ENCODE measurements around the gene POU6F1.
A peak's percentile ranks its signal among the peaks of the same experiment; 100 is the strongest.

The POU6F1 gene

DNA sequence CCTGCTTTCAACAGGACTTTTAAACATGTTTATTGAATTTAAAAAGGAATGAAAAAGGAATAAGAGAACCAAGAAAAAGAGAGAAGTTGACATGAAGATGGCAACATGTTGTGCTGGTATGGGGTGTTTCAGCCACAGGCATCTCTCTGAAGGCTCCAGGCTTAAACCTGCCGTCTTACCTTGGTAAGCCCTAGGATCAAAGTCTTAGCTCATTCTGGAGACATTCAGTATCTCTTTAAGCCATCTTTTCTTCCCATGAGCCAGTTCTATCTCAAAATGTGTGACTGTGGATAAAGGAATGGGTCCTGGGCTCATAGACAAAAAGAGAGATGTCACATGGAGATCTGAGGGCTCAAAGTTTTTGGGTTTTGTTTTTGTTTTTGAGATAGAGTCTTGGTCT lies 43.4 kb downstream of the POU6F1 start:
- DNase-seq (ENCODE audit: extremely low spot score, insufficient read length, low read depth) (no peak), FAIRE-seq (no peak)

DNA sequence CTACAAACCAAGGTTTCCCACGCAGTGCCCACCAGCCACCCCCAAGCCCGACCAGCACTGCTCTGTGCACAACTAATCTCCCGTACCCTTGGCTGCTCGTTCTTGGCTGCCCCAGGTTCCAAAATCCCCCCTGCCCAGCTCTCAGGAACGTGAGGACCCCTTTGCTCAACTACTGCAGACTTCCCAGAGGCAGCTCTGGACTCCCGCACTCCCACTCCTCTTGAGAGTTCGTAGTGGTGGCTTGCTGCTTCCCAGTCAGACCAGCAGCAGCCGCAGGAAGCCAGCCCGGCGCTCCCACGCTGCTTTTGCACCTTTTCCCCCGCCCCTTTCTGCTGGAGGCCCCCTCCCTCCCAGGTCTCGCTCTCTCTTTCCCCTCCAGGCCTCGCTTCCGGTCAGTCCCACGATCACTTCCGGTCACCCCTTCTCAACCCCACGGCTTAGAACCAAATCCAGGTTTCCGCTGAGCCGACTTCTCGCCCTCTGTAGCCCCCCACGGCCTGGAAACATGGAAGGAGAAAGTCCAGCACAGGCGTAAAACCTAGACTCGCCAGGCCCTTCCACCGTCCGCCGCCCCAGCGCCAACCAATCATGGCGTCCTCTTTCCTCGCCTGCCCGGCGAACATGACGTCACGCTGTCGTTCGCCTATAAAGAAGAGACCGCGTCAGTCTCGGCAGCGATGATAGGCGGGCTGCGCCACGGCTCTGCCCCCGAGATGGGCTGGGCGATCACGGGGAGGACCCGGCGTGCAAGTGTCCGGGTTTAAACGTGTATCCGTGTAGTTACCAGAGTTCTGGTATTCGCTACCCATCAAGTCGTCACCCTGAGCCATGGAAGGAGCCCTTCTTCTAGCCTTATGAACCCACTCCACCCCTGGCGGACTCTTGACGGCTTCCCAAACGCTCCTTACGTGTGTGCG lies 45.1 kb downstream of the POU6F1 start, which contains the start of gene TFCP2:
TFCP2 (minus strand) TSS at position 621 of the 917 bp plus-strand sequence. CDS start 713 bp downstream, outside the sequence.
- peak; percentile 93 for FAIRE-seq

DNA sequence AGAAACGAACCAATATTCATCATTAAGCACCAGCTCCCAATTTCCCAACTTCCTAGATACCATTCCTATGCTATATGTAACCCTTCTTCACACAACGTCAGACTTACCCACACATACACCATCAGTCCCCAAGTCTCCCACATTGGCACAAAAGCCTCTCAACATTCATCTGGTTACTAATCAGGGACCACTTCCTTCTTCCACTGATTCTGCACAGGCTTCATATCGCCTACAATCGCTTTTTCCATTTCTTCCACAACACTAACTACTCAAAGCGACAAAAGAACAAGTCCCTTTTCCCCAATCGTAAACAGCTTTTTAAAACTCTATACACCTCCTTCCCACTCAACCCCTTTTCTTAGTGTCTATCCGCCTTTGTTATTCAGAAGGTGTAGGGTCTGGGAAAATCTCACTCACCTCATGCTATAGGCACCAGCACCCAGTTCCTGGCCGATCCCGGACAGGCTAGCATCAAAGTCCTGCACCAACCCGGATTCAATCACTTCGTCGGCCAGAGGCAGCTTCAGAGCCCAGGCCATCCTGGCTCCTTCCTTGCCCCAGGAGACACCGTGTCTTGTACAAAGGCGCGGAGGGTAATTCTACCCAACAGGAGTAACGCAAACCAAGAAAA lies 45.9 kb downstream of the POU6F1 start:
- DNase-seq (ENCODE audit: extremely low spot score, insufficient read length, low read depth) (no peak), FAIRE-seq (no peak)

More for the DNA sequence above, 45.1 kb downstream of the POU6F1 start, which contains the start of gene TFCP2:
- DNase-seq (ENCODE audit: extremely low spot score, insufficient read length, low read depth) = peak; percentile 90

DNA sequence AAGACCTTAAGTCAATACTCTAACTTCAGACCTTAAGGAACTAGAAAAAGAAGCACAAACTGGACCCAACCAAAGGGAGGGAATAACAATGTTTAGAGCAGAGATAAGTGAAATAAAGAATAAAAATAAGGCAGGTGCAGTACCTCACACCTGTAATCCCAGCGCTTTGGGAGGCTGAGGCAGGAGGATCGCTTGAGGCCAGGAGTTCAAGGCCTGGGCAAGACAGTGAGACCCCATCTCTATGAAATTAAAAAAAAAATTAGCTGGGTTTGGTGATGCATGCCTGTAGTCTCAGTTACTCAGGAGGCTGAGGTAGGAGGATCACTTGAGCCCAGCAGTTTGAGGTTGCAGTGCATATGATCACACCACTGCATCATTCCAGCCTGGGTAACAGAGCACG lies 54.1 kb downstream of the POU6F1 start:
- DNase-seq (ENCODE audit: extremely low spot score, insufficient read length, low read depth) = no peak
- no peak for FAIRE-seq

DNA sequence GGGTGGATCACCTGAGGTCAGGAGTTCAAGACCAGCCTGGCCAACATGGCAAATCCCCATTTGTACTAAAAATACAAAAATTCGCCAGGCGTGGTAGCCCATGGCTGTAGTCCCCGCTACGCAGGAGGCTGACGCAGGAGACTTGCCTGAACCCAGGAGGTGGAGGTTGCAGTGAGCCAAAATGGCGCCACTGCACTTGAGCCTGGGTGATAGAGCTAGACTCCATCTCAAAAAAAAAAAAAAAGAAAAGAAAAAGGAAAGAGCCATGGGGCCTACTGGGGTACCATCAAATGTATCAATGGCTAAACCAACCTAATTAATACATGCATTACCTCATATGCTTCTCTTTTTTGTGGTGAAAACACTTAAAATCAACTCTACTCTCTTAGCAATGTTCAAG lies 55.6 kb downstream of the POU6F1 start:
- no peak for FAIRE-seq
- DNase-seq (ENCODE audit: extremely low spot score, insufficient read length, low read depth) = no peak

DNA sequence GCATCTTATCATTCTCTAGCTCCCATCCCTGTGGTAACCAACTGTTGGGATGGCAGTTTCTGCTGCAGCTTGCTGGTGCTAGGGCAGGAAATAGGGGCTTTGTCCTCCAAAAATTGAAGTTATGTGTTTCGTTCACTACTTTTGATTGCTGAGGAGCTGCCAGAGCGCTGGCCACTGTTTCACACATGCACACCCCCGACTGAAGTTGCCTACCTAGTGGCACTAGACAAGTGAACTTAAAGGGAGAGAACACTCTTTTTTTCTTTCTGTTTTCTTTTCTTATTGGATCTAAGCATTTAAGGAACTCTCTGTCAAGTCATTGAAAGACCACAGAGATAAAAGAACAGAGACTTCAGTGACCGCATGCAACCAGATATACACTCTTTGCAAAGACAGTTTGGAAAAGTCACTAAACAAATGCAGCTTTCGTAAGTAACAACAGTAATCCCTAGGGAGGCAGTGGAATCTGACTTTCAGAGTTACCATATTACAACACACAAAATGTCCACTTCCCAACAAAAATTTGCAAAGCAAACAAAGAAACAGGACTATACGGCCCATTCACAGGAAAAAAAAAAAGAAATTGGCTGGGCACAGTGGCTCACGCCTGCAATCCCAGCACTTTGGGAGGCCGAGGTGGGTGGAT lies 56.9 kb downstream of the POU6F1 start:
- no peak for DNase-seq (ENCODE audit: extremely low spot score, insufficient read length, low read depth)
- no peak for FAIRE-seq

DNA sequence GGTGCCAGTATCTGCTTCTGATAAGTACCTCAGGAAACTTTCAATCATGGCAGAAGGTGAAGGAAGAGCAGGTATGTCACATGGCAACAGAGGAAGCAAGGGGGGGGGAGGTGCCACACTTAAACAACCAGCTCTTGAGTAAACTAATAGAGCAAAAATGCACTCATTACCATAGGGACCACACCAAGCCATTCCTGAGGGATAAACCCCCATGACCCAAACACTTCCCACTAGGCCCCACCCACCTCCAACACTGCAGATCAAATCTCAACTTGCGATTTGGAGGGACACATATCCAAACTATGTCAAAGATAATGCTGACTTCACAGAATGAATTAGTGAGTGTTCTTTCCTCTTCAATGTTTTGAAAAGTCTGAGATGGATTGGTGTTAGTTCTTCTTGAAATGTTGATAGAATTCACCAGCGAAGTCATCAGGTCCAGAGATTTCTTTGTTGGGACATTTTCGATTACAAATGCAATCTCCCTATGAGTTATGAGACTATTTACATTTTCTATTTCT lies 61.6 kb downstream of the POU6F1 start:
- DNase-seq (ENCODE audit: extremely low spot score, insufficient read length, low read depth) (no peak), FAIRE-seq (no peak)

DNA sequence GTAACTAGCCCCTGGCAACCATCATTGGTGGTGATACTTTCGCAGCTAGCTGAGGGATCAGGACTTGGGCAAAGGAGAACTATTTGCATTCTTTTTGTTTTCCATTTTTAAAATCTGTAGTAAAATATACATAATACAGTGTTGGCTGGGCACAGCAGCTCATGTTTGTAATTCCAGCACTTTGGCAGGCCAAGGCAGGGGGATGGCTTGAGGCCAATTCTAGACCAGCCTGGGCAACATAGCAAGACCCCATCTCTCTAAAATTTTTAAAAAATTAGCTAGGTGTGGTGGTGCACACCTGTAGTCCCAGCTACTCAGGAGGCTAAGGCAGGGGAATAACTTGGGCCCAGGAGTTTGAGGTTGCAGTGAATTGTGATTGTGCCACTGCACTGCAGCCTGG lies 64.9 kb downstream of the POU6F1 start:
- DNase-seq (ENCODE audit: extremely low spot score, insufficient read length, low read depth) = no peak
- no peak for FAIRE-seq

DNA sequence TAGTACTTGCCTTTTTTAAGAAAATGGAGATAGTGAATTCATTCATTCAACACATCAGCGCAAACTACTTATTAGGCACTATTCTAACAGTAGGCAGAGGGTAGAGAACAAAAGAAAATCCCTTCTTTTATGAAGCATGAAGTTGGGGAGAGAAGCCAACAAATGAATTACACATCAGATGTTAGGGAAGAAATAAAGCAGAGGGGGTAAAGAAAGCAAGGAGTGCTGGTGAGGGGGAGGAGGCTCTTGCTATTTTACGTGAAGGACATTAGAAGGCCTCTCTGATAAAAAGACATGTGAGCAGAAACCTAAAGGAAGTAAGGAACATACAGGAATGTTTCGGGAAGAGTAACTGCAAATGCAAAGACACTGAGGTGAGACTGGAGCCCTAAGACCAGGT lies 67.1 kb downstream of the POU6F1 start:
- FAIRE-seq (no peak), DNase-seq (ENCODE audit: extremely low spot score, insufficient read length, low read depth) (no peak)

DNA sequence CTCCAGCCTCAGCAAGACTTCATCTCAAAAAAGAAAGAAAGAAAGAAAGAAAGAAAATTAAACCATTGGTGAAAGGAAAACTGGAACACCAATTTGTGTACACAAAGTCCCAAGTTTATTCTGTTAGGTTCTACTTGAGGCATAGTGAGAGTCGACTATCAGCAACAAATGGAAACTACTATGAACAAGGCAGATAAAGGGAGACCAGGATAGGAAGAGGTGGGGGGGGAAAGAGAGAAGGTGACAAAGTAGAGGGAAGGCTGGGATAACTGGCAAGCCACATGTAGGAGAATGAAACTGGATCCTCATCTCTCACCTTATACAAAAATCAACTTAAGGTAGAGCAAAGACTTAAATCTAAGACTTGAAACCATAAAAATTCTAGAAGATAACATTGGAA lies 70.6 kb downstream of the POU6F1 start:
- DNase-seq (ENCODE audit: extremely low spot score, insufficient read length, low read depth) (no peak), FAIRE-seq (no peak)

DNA sequence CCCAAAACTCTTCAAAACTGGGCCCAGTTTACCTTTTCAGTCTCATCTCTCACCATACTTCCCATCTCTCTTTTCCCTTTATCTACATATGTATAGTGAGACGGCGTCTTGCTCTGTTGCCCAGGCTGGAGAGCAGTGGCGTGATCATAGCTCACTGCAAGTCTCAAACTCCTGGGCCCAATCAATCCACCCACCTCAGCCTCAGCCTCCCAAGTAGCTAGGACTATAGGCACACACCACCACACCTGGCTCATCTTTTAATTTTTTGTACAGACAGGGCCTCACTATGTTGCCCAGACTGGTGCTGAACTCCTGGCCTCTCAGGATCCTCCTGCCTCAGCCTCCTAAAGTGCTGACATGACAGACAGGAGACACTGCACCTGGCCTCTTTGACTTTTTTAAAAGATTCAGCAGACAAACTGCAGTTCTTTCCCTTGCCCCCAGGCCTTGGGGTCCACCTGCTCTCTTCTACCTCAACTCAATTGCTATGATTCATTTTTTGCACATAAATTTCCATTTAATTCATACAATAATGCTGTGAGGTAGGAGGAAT lies 78.5 kb downstream of the POU6F1 start:
- FAIRE-seq = no peak
- no peak for DNase-seq (ENCODE audit: extremely low spot score, insufficient read length, low read depth)

Measured in GM18507 (cell line).